Hippocampal formation (tissue), 2 donors: ENCODE data around the gene PLEKHB1.

Source experiments
- DNase-seq, 2 donors: peaks; one replicate each; lab custom pipeline; 2025; lab: John Stamatoyannopoulos, UW

Gene PLEKHB1

GRCh38 chr11:73680687-73681086, 34.3 kb downstream of the PLEKHB1 start:
- no peak for DNase-seq

GRCh38 chr11:73693899-73694525, 47.6 kb downstream of the PLEKHB1 start:
- no peak for DNase-seq

GRCh38 chr11:73705053-73705452, 58.7 kb downstream of the PLEKHB1 start:
- no peak for DNase-seq

GRCh38 chr11:73710964-73711363, 64.6 kb downstream of the PLEKHB1 start:
- DNase-seq = no peak
